Gastrocnemius medialis (tissue), 4 donors: ENCODE results near the gene MYO18B. TPM values are rescaled to one million over a fixed set of nuclear protein-coding genes. Genes with fewer than 3 reads are reported as not detected.

Source experiments
- ATAC-seq, 2 donors: fragments of 150-250 bp; one replicate each; pipeline ENCODE4 v1.9.1; 2016
- DNase-seq, 2 donors: peaks; one replicate each; pipeline ENCODE4 v3.0.0-alpha.2; 2019
- H3K27ac ChIP-seq, 4 donors: fragments of 200-600 bp; sonication (generic); 1 replicate in 1 of 4; 2 replicates in 3 of 4; pipeline ENCODE4 v1.5.1; 2016 to 2018; ENCODE audit warnings: mild to moderate bottlenecking in 2 of 4, moderate library complexity in 1 of 4
- H3K27me3 ChIP-seq, 3 donors: fragments of 200-600 bp; sonication (generic) in 2 of 3; 1 replicate in 1 of 3; 2 replicates in 2 of 3; pipeline versions ENCODE4 v1.5.1 to v1.6.0; 2016 to 2019; ENCODE audit warnings: mild to moderate bottlenecking in 1 of 3, moderate library complexity in 1 of 3
- H3K36me3 ChIP-seq, 2 donors: fragments of 200-600 bp; sonication (generic) in 1 of 2; one replicate each; pipeline ENCODE4 v1.5.1; 2017 to 2018
- H3K4me1 ChIP-seq, 2 donors: fragments of 200-600 bp; sonication (generic) in 1 of 2; one replicate each; pipeline ENCODE4 v1.5.1; 2016 to 2017; ENCODE audit warnings: mild to moderate bottlenecking in 2 of 2
- H3K4me3 ChIP-seq, 4 donors: fragments of 200-600 bp; sonication (generic) in 3 of 4; 1 replicate in 1 of 4; 2 replicates in 3 of 4; pipeline ENCODE4 v1.5.1; 2016 to 2019; ENCODE audit warnings: mild to moderate bottlenecking in 2 of 4
- H3K9me3 ChIP-seq, 3 donors: fragments of 200-600 bp; sonication (generic) in 2 of 3; 1 replicate in 1 of 3; 2 replicates in 2 of 3; pipeline ENCODE4 v1.5.1; 2016 to 2019
- CTCF ChIP-seq, 5 experiments: fragments of 450-650 bp in 3 of 5; fragments of 200-600 bp in 2 of 5; sonication (generic) in 2 of 5; IDR thresholded peaks in 4 of 5; conservative IDR thresholded peaks in 1 of 5; 1 replicate in 4 of 5; 2 replicates in 1 of 5; pipeline ENCODE4 v1.5.1; 2016 to 2019; ENCODE audit warnings: antibody characterized with exemption in 5 of 5, mild to moderate bottlenecking in 3 of 5, moderate library complexity in 3 of 5
- POLR2A ChIP-seq, 2 donors: fragments of 450-650 bp; IDR thresholded peaks; one replicate each; pipeline ENCODE4 v1.6.1; 2017; ENCODE audit warnings: antibody characterized with exemption in 2 of 2, mild to moderate bottlenecking in 2 of 2, moderate library complexity in 2 of 2
- in situ Hi-C, 4 donors: fragments of 200-750 bp; cut with MboI; loops; one replicate each; pipeline versions ENCODE4 v1.15.0 to v1.8.0; 2017; ENCODE audit warnings: low sequenced_read_pairs in 4 of 4
- intact Hi-C: fragments of 100-400 bp; cut with DNase I; formaldehyde crosslinking; loops from one replicate; pipeline ENCODE4 v1.15.1; 2023; ENCODE audit warnings: low total_unique reads
- total RNA-seq, 4 donors: library from RNA; depleted of rRNA; stranded (reverse); fragments of >200 nt; gene quantifications; one replicate each; pipeline versions ENCODE4 v1.1.0 to v1.2.3, GENCODE V29; 2016

MYO18B gene
- total RNA-seq, 4 donors from 2014 or later: 273 to 408 (median 362) TPM

GRCh38 chr22:25711491-25711890 lies 30.5 kb upstream of the MYO18B start:
- in situ Hi-C loops: loop anchor here in 1 of 4 donors (25.0 kb wide), 1 partner anchor 249 kb away; no protein-coding TSS in a partner anchor
- Histone ChIP-seq H3K9me3 (no peaks in the 10 kb centered on the region), H3K4me3 (no peak overlapping the region), H3K27me3 (no peaks in the 10 kb centered on the region), H3K36me3 (no peaks in the 10 kb centered on the region), H3K4me1 (peaks cover 6 to 15% of the 10 kb centered on the region in 2 donors), H3K27ac (no peak overlapping the region)
- TF ChIP-seq CTCF (IDR thresholded peaks at IDR 0.05 in 4 of 5, conservative IDR thresholded peaks at IDR 0.05 in 1 of 5) (no peak), POLR2A (IDR thresholded peaks at IDR 0.05) (no peak)
- intact Hi-C loops: no loop called here
- ATAC-seq (no peak), DNase-seq (no peak)

GRCh38 chr22:25712661-25713400 lies 29.2 kb upstream of the MYO18B start:
- peak overlapping the region in 2 of 4 donors; percentile 42 to 43 for H3K27ac ChIP-seq
- H3K36me3 ChIP-seq: no peaks in the 10 kb centered on the region
- intact Hi-C loops: no loop called here

GRCh38 chr22:25714070-25714469 lies 27.9 kb upstream of the MYO18B start:
- no peaks in the 10 kb centered on the region for H3K9me3 ChIP-seq
- H3K27me3 ChIP-seq: no peaks in the 10 kb centered on the region
- H3K4me3 ChIP-seq: no peak overlapping the region
- H3K27ac ChIP-seq: peak overlapping the region; percentile 53 to 74 (median 66)
- no peak for TF ChIP-seq POLR2A (IDR thresholded peaks at IDR 0.05)
- TF ChIP-seq CTCF (IDR thresholded peaks at IDR 0.05 in 4 of 5, conservative IDR thresholded peaks at IDR 0.05 in 1 of 5): no peak
- DNase-seq (no peak), ATAC-seq (no peak)
- no peaks in the 10 kb centered on the region for H3K36me3 ChIP-seq
- in situ Hi-C loops (loop anchor here in 1 of 4 donors (25.0 kb wide), 1 partner anchor 252 kb away; no protein-coding TSS in a partner anchor), intact Hi-C loops (no loop called here)
- peaks cover 6 to 15% of the 10 kb centered on the region in 2 donors for H3K4me1 ChIP-seq

More at GRCh38 chr22:25712661-25713400, 29.2 kb upstream of the MYO18B start:
- Histone ChIP-seq H3K4me1 (peaks cover 6 to 15% of the 10 kb centered on the region in 2 donors), H3K4me3 (no peak overlapping the region), H3K27me3 (no peaks in the 10 kb centered on the region), H3K9me3 (no peaks in the 10 kb centered on the region)
- TF ChIP-seq CTCF (IDR thresholded peaks at IDR 0.05 in 4 of 5, conservative IDR thresholded peaks at IDR 0.05 in 1 of 5): no peak
- TF ChIP-seq POLR2A (IDR thresholded peaks at IDR 0.05): no peak
- DNase-seq (peak in 1 of 2 donors; percentile 20), ATAC-seq (peak in 1 of 2 donors; percentile 86)
- in situ Hi-C loops: loop anchor here in 1 of 4 donors (25.0 kb wide), 1 partner anchor 251 kb away; no protein-coding TSS in a partner anchor

GRCh38 chr22:25714739-25715138 lies 27.2 kb upstream of the MYO18B start:
- intact Hi-C loops (no loop called here), in situ Hi-C loops (loop anchor here in 1 of 4 donors (25.0 kb wide), 1 partner anchor 252 kb away; no protein-coding TSS in a partner anchor)
- no peaks in the 10 kb centered on the region for H3K9me3 ChIP-seq
- peak overlapping the region; percentile 53 to 74 (median 66) for H3K27ac ChIP-seq
- H3K4me1 ChIP-seq: peaks cover 6 to 15% of the 10 kb centered on the region in 2 donors
- peak; percentile 46 to 69 for ATAC-seq
- DNase-seq: peak in 1 of 2 donors; percentile 16
- TF ChIP-seq CTCF (IDR thresholded peaks at IDR 0.05 in 4 of 5, conservative IDR thresholded peaks at IDR 0.05 in 1 of 5) (no peak), POLR2A (IDR thresholded peaks at IDR 0.05) (no peak)
- no peak overlapping the region for H3K4me3 ChIP-seq
- no peaks in the 10 kb centered on the region for H3K36me3 ChIP-seq
- H3K27me3 ChIP-seq: no peaks in the 10 kb centered on the region
